HEK293T (cell line): Measurements from ENCODE around the gene PPIE.
"Not testable (repeated sequence)": the region's sequence is repeated elsewhere in the genome, so short reads cannot be mapped to it uniquely, and the experiment has no call there.

ENCODE experiments used
- ARNT ChIP-seq: fragments of 450-650 bp; IDR thresholded peaks from 2 replicates; pipeline ENCODE4 v1.6.1; 2017; ENCODE audit warnings: mild to moderate bottlenecking
- BHLHE40 ChIP-seq: fragments of 450-650 bp; IDR thresholded peaks from 2 replicates; pipeline ENCODE4 v1.6.1; 2016; ENCODE audit warnings: mild to moderate bottlenecking, moderate library complexity, borderline replicate concordance
- FOXA1 ChIP-seq: fragments of 450-650 bp; IDR thresholded peaks from 2 replicates; pipeline ENCODE4 v1.6.1; 2016; ENCODE audit warnings: mild to moderate bottlenecking
- FOXK2 ChIP-seq: fragments of 450-650 bp; IDR thresholded peaks from 2 replicates; pipeline ENCODE4 v1.6.1; 2016; ENCODE audit warnings: mild to moderate bottlenecking
- HDGF ChIP-seq: fragments of 450-650 bp; IDR thresholded peaks from 2 replicates; pipeline ENCODE4 v1.6.1; 2017; ENCODE audit warnings: antibody characterized with exemption, borderline replicate concordance
- NFRKB ChIP-seq: fragments of 450-650 bp; IDR thresholded peaks from 2 replicates; pipeline ENCODE4 v1.6.1; 2016; ENCODE audit warnings: mild to moderate bottlenecking, moderate library complexity
- SUZ12 ChIP-seq: fragments of 450-650 bp; IDR thresholded peaks from 2 replicates; pipeline ENCODE4 v1.6.1; 2016; ENCODE audit warnings: mild to moderate bottlenecking
- TF ChIP-seq, protein P1 (sequence below): fragments of 450-650 bp; IDR thresholded peaks from 2 replicates; pipeline ENCODE4 v1.6.1; 2016

DNA sequence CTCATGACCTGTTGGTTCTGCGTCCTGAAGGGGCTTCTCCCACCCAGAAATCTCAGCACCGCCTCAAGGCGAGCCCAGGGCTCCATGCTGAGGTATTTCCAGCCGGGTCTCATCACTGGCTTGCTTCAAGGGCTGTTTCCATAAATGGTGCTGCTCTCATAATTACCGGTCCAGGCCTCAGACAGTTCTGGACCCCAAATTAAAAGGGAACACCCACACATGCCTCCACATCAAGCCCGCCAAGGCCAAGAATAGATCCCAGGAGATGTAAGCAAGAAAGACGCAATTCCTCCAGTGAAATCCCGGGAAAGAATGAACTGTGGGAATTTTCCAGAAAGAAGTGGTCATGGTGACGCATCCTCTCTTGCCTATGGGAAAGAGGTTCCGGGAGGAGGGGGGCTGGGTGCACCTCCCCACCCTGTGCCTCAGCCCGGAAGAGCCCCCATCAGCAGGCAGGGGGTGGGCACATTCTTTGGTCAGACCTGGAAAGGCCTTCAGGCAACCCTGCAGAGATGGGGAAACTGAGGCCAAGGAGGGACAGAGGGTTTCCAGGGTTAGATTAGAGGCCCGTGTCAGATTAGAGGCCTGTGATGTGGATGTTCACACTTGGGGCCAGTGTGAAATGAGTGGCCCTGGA, 39.9 kb downstream of the PPIE start:
- not testable (repeated sequence) for TF ChIP-seq HDGF, BHLHE40, ARNT, FOXK2, SUZ12, FOXA1, NFRKB
- TF ChIP-seq, protein P1, sequence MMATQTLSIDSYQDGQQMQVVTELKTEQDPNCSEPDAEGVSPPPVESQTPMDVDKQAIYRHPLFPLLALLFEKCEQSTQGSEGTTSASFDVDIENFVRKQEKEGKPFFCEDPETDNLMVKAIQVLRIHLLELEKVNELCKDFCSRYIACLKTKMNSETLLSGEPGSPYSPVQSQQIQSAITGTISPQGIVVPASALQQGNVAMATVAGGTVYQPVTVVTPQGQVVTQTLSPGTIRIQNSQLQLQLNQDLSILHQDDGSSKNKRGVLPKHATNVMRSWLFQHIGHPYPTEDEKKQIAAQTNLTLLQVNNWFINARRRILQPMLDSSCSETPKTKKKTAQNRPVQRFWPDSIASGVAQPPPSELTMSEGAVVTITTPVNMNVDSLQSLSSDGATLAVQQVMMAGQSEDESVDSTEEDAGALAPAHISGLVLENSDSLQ: not testable (repeated sequence)
